GM18507 (cell line): ENCODE results near the gene TP53I13.

Source experiments
- DNase-seq: peaks from one replicate; pipeline ENCODE4 v3.0.0; 2011; ENCODE audit warnings: low read depth; ENCODE audit not compliant: insufficient read length; ENCODE audit errors: extremely low spot score
- FAIRE-seq: peaks from 2 replicates; lab custom pipeline; 2011; peaks lifted over from hg19 to GRCh38; lab: Jason Lieb, UNC

TP53I13 gene

GRCh38 chr17:29565643-29566472 is 2.6 kb upstream of the TP53I13 start:
- FAIRE-seq (peak; percentile 66), DNase-seq (no peak)

DNA sequence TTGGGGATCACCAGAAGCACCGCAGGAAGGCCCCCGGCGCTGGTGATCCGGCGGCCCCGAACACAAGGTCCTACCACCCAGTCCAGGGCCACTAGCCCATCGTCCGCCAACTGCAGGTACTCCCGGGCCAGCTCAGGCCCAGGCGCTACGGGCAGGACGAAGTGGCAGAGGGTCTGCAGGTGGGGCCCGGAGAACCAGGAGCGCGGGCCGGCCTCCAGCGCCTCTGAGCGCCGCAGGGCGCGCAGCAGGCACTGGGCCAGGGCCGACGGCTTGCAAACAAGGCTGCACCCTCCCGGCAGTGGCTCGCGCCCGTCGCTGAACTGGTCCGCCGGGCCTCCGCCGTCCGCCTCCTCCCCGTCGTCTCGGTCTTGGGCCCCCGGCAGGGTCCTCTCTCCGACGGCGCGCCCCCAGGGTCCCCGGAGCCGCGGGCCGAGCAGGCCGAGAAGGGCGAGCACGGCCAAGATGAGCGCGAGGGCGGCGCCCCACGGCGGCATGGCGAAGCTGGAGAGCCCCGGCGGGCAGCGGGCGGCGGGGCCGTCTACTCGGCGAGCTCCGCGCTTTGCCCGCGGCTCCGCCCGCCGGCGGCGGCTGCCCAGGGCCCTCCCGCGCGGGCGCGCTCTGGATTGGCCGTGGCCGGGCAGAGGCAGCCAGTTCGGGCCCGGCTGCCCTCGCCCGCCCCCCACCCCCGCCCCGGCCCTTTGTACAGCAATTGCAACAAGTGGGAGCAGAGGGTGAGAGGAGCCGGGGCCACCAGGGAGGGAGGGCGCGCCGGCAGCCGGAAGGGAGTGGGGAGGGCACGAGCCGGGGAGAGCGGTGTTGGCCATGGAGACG is 1.8 kb upstream of the TP53I13 start, which contains the start of gene ABHD15:
Gene ABHD15, minus strand, starts transcription at position 565 of the 831 bp plus-strand sequence. Its CDS starts 71 bp downstream, at position 494.
- no peak for DNase-seq
- no peak for FAIRE-seq

- DNase-seq, result no peak
- FAIRE-seq, result no peak
Observed at GRCh38 chr17:29567304-29567553, 1.3 kb upstream of the TP53I13 start.

DNA sequence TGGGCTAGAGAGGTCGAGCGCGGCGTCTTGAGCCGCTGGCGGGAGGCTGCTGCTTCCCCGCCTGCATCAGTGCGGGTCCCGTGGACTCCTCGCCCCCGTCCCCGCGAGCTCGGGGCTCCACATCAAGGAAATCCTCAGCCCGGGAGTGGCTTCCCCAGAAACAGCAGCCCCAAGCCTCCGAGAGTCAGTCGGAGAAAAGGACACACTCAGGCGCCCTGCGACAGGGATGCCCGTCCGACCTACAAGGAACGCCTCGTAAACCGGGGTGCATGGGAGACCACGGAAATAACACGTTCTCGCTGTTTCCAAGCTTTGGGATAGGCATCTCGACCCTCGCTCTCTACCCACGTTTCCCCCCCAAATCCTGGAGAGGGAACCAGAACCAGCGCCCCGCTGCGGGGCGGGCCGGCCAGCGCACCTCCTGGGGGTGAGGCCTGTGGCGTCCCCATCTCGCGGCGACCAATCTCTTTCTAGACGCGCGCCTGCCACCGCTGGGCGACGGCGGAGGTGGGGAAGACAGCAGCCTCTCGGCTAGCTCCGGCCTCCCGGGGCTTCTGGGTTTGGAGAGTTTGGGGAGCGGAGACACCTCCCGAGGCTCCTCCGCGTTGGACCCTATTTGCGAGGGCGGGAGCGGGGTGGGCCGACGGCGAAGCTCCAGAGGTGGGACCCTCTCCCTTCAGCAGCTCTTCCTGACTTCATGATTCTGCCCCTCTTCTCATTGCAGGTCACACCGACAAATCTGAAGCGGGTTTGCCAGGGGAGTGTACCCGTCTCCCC is 759 bp upstream of the TP53I13 start:
- DNase-seq, result no peak
- peak; percentile 86 for FAIRE-seq

- FAIRE-seq (no peak), DNase-seq (no peak)
Observed at GRCh38 chr17:29569245-29569950, 897 bp downstream of the TP53I13 start.

- DNase-seq, result no peak
Observed at GRCh38 chr17:29570521-29570920, 2.0 kb downstream of the TP53I13 start.

DNA sequence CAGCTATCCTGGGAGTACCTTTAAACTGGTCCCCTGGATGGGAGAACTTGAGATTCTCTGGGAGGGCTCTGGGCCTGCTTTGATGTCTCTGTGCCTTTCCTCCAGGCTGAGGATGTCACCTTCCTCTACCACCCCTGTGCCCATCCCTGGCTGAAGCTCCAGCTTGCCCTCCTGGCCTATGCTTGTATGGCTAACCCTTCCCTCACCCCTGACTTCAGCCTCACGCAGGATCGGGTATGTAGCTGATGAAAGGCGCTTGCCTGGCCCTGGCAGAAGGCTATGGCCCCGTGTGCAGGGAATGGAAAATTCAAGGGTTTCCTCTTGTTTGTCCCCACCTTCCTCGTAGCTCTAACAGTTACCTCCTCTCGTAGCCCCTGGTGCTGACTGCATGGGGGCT is 3.0 kb downstream of the TP53I13 start:
- no peak for DNase-seq
- FAIRE-seq, result no peak

More at GRCh38 chr17:29570521-29570920, 2.0 kb downstream of the TP53I13 start:
- no peak for FAIRE-seq

- FAIRE-seq (no peak), DNase-seq (no peak)
Observed at GRCh38 chr17:29571883-29572681, 3.6 kb downstream of the TP53I13 start.

DNA sequence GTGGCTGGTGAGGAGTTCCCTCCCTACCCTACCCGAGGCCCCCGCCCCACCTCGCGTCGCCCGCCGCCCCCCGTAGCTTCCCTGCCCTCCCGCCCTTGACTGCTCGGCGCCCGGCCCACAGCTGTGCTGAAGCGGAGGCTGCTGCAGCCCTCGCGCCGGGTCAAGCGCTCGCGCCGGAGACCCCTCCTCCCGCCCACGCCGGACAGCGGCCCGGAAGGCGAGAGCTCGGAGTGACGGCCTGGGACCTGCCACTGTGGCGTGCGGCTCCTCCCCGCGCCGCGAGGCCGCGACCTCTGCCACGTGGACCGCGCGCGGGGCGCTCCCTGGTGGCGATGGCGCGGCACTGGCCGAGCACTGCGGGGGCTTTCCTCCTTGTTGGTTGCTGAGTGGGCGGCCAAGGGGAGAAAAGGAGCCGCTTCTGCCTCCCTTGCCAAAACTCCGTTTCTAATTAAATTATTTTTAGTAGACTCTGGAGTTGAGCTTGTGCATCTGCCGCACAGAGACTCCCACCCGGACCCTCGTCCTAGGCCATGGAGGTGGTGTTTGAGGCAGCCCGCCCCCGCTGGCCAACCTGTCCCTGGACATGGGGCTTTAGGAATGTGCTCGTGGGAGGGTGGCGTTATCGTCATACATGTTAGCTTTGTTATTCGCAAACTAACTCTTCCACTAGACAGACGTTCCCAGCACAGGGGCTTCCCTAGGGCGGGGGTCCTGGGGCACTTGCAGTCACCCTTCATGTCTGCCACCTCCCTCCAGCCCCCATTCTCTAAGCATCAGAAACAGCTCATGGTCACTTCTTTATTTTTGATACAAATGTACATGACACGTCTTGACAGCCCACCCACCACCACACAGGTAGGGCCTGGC is 4.4 kb downstream of the TP53I13 start:
- DNase-seq, result no peak
- FAIRE-seq, result no peak

DNA sequence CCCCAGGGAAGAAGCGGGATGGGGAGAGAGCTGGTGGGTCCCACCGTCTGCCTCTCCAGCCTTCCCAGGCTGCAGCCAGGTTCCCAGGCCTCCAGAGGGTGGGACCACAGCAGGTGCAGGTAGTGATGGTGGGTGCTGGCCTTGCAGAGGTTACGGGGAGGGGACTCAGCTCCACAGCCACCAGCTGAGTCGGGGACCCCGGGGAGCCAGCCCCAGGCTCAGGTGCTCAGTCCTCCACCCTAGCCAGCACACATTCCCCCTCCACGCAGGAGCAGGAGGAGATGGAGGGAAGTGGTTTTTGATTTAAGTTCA is 5.0 kb downstream of the TP53I13 start:
- no peak for FAIRE-seq
- DNase-seq, result no peak

DNA sequence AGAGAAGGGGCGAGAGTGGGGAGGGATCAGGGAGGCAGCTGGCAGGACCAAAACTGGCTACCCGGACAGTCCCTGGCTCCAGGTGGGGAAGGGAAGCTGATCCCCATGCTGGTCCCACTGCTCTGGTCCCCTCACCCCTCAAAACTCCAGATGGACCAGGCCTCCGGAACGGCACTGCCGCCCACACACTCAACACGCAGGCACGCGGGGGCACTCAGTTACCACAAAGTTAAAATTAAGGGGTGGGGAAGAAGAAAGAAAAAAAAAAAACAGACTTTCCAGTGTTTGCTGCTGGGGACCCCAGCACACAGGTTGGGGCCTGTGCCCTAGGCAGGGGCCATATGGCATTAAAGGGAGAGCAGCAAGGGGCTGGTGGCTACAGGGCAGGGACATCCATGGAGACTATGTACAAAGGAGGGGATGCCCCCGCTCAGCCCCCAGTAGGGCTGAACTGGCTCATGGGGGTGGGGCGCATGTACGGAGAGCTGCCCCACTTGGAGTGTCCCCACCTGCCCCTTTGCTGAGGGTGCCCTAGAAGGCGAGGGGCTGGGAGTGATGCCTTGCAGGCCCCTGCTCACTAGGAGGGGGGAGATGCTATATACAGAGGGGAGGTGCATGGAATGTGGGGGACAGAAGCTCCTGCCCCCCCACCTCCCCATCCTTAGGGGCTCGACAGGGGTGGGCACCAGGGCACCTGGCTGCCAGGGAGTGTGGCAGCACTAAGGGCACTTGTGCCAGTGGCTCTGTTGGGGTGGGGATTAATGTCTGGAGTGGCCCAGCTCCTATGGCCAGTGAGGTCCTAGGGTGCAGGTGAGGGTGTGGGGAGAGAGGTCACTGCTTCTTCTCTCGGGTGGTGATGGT is 5.6 kb downstream of the TP53I13 start:
- DNase-seq, result no peak
- no peak for FAIRE-seq

GRCh38 chr17:29574732-29575510 is 6.4 kb downstream of the TP53I13 start:
- no peak for FAIRE-seq

DNA sequence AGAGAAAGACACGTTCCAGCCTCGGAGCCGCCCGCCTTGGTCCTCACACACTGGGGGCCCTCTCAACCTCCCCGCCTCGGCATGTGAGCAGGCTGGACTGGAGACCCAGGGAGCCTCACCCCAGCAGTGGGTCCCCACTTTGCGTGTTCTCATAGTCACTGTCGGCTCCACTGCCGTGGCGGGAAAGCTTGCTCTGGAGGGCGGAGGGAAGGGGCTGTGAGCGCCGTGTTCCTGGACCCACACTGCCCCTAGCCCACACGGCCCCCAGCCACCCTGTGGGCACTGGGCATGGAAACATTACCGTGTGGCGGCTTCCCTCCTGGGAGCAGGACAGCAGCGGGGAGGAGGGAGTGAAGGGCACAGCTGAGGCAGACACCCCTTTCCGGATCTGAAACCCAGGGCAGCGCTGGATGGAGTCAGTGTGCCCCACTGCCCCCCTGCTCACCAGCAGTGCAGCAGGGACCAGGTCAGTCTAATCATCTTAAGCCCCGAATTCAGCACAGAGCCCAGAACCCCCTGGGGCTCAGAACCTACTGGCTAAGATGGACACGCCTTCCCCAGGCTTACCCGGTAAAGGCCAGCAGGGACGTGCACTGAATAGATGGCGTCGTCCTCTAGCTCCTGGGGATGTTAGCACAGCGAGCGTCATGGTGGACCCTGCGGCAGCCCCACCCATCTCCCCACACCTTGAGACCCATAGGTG is 7.2 kb downstream of the TP53I13 start:
- DNase-seq (no peak), FAIRE-seq (no peak)

More at GRCh38 chr17:29574732-29575510, 6.4 kb downstream of the TP53I13 start:
- no peak for DNase-seq

GRCh38 chr17:29576214-29577000 is 7.9 kb downstream of the TP53I13 start:
- DNase-seq (no peak), FAIRE-seq (no peak)

DNA sequence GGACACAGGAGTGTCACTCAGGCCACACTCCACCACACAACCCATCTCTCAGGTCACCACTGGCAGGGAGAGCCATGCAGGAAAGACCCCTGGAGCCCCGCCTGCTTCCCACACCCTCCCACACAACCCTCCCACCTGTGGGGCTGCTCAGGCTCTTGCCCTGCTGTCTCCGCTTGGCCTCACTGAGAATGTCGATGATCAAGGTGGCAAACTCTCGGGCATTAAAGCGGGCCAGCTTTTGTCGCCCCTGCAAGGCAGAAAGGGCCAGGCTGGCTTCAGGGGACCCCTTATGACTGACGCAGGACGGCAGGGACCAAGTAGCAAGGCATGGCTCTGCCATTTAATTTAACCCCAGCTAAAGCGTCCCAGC is 8.5 kb downstream of the TP53I13 start:
- DNase-seq (no peak), FAIRE-seq (no peak)
